WTC11 (cell line): ENCODE data around the gene POLG.

Source experiments
- CTCF ChIP-seq: fragments of 200-600 bp; IDR thresholded peaks from 2 replicates; pipeline ENCODE4 v1.8.0; 2022; ENCODE audit warnings: antibody characterized with exemption
- FOXJ3 ChIP-seq: sonication (generic); formaldehyde crosslinking; IDR thresholded peaks from 2 replicates; pipeline ENCODE4 v1.9.0; 2021; ENCODE audit warnings: missing genetic modification reagents, mild to moderate bottlenecking, borderline replicate concordance
- HMGA2 ChIP-seq: fragments of 250-450 bp; sonication (Bioruptor Pico); IDR thresholded peaks from 2 replicates; pipeline ENCODE4 v1.4.0; 2021; ENCODE audit warnings: mild to moderate bottlenecking, moderate library complexity
- SMAD4 ChIP-seq: sonication (generic); formaldehyde crosslinking; IDR thresholded peaks from 2 replicates; pipeline ENCODE4 v1.8.0; 2022; ENCODE audit warnings: mild to moderate bottlenecking, missing genetic modification reagents
- TEAD1 ChIP-seq: sonication (generic); formaldehyde crosslinking; IDR thresholded peaks from 2 replicates; pipeline ENCODE4 v1.8.0; 2022; ENCODE audit warnings: mild to moderate bottlenecking, missing genetic modification reagents
- ZNF121 ChIP-seq: sonication (generic); formaldehyde crosslinking; IDR thresholded peaks from 2 replicates; pipeline ENCODE4 v1.8.0; 2023; ENCODE audit warnings: missing genetic modification reagents

- TF ChIP-seq CTCF (no peak), HMGA2 (no peak), TEAD1 (CRISPR knock-in tag) (no peak), ZNF121 (no peak), SMAD4 (CRISPR knock-in tag) (no peak), FOXJ3 (CRISPR knock-in tag) (no peak)
These were observed 10.6 kb upstream of the POLG start for GRCh38 chr15:89345248-89345647.
